Glomerular visceral epithelial cell (primary cell): ENCODE measurements around the gene RCN1.
A peak's percentile ranks its signal among the peaks of the same experiment; 100 is the strongest.

Experiments
- DNase-seq: peaks from one replicate; pipeline ENCODE4 v3.0.0-alpha.2; 2016; ENCODE audit errors: extremely low spot score

RCN1 gene

GRCh38 chr11:32153747-32154146, 62.9 kb downstream of the RCN1 start:
- no peak for DNase-seq

- peak; percentile 6 for DNase-seq
Measured at GRCh38 chr11:32154275-32154674, 63.4 kb downstream of the RCN1 start.
